Subcutaneous abdominal adipose tissue (tissue), 5 donors: ENCODE measurements around the gene C2orf78.
"Not testable (repeated sequence)": the region's sequence is repeated elsewhere in the genome, so short reads cannot be mapped to it uniquely, and the experiment has no call there.

Source experiments
- H3K27ac ChIP-seq: one replicate; pipeline ENCODE4 v1.7.0; 2013; ENCODE audit warnings: low read depth, mild to moderate bottlenecking, inconsistent platforms, low read length, moderate library complexity
- H3K27me3 ChIP-seq, 5 donors: one replicate each; pipeline ENCODE4 v1.7.0; 2013; ENCODE audit warnings: low read length in 5 of 5, inconsistent platforms in 1 of 5; ENCODE audit not compliant: control insufficient read depth in 5 of 5, insufficient read depth in 4 of 5
- H3K36me3 ChIP-seq, 5 donors: one replicate each; pipeline ENCODE4 v1.7.0; 2013; ENCODE audit warnings: low read length in 5 of 5; ENCODE audit not compliant: control insufficient read depth in 5 of 5, insufficient read depth in 5 of 5
- H3K4me1 ChIP-seq, 5 donors: one replicate each; pipeline ENCODE4 v1.7.0; 2013; ENCODE audit warnings: low read length in 5 of 5, mild to moderate bottlenecking in 3 of 5, moderate library complexity in 1 of 5; ENCODE audit not compliant: control insufficient read depth in 5 of 5, insufficient read depth in 5 of 5
- H3K4me3 ChIP-seq, 5 donors: one replicate each; pipeline ENCODE4 v1.7.0; 2013; ENCODE audit warnings: low read length in 5 of 5, low read depth in 1 of 5
- H3K9ac ChIP-seq, 5 donors: one replicate each; pipeline ENCODE4 v1.7.0; 2013; ENCODE audit warnings: low read length in 5 of 5, mild to moderate bottlenecking in 4 of 5, moderate library complexity in 3 of 5
- H3K9me3 ChIP-seq, 5 donors: one replicate each; pipeline ENCODE4 v1.7.0; 2013; ENCODE audit warnings: low read length in 5 of 5; ENCODE audit not compliant: control insufficient read depth in 5 of 5
- donor health status: healthy.
- donor health status: healthy.
- donor health status: healthy.
- donor health status: healthy.
- donor health status: healthy.

Gene C2orf78

DNA sequence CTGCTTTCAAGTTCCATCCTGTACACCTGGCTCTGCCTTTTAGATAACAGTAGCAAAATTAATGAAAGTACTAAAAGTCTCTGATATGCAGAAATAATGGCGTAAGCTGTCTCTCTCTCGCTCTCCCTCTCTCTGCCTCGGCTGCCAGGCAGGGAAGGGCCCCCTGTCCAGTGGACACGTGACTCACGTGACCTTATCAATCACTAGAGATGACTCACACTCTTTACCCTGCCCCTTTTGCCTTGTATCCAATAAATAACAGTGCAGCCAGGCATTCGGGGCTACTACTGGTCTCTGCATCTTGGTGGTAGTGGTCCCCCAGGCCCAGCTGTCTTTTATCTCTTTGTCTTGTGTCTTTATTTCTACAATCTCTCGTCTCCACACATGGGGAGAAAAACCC lies 29.7 kb upstream of the C2orf78 start:
- H3K4me3 ChIP-seq, H3K27me3 ChIP-seq, H3K27ac ChIP-seq, H3K4me1 ChIP-seq, H3K9me3 ChIP-seq, H3K9ac ChIP-seq: not testable (repeated sequence)
- peaks cover 0 to 51% (median 41%) of the 10 kb centered on the region in 5 donors for H3K36me3 ChIP-seq

DNA sequence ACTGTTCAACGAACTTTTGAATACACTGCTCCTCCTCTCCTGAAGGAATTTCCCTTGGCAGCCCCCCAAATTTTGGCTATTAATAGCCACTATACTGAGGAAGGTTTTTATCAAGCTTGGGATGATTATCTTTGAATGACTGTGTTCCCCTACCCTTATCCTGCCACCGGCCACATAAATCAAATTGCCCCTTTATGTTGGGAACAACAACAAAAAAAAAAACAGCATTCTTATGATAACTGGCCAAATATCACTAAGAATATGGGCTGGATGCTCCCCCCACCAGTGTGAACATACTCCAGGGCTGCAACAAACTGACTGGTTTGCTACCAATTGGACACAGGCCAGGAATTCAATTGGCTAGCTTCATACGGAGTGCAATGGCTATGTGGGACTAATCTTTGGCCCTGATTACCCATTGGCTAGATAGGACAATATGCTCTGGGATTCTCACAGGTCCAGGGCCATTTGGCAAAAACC lies 24.7 kb upstream of the C2orf78 start:
- Histone ChIP-seq H3K9ac (no peak overlapping the region), H3K36me3 (peaks cover 14 to 61% (median 37%) of the 10 kb centered on the region in 5 donors)

DNA sequence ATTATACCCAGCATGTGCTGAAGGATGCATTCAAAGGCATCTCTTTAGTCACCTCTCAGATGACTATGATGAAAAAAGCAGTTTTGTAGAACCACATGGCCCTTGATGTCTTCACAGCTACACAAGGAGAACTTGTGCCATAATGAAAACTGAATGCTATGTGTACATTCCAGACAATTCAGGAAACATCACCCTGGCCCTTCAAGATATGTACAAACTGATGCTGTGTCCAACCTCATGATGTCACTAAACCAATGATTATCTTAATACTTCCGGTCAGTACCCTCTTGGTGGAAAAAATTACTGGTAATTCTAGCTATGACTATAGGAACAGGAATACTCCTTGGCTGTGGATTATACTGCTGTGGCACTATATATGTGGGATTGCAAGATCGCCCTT lies 24.1 kb upstream of the C2orf78 start:
- Histone ChIP-seq H3K27me3 (no peaks in the 10 kb centered on the region), H3K9ac (no peak overlapping the region), H3K36me3 (peaks cover 16 to 67% (median 43%) of the 10 kb centered on the region in 5 donors), H3K9me3 (no peaks in the 10 kb centered on the region), H3K4me3 (no peak overlapping the region), H3K4me1 (peaks cover 8 to 17% (median 14%) of the 10 kb centered on the region in 5 donors), H3K27ac (no peak overlapping the region)

More for the DNA sequence above, 24.7 kb upstream of the C2orf78 start:
- no peak overlapping the region for H3K27ac ChIP-seq
- H3K27me3 ChIP-seq, result no peaks in the 10 kb centered on the region
- H3K4me1 ChIP-seq, result peaks cover 8 to 17% (median 14%) of the 10 kb centered on the region in 5 donors
- peaks cover 0 to under 1% (median 0%) of the 10 kb centered on the region in 5 donors for H3K9me3 ChIP-seq
- no peak overlapping the region for H3K4me3 ChIP-seq

DNA sequence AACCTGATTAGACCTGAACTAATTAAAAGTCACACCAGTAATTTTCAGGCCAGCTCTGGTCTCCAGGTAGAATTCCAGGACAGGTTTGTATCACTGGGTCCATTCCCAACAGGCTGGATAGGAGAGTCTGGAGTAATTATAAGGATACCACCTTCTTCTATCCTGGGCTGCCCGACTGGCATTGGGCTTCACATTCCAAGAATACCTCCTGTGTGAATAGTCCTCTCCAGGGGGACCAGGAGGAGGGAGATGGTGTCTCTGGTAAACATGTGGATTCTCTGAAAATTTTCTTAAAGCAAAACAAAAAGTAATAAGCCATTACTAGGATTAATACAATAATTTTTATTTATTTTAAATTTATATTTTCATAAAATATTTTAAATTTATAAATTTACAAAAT lies 21.4 kb upstream of the C2orf78 start:
- Histone ChIP-seq H3K36me3 (peaks cover 31 to 72% (median 51%) of the 10 kb centered on the region in 5 donors), H3K4me3 (no peak overlapping the region), H3K9ac (no peak overlapping the region), H3K27ac (no peak overlapping the region), H3K27me3 (no peaks in the 10 kb centered on the region), H3K9me3 (no peaks in the 10 kb centered on the region), H3K4me1 (peaks cover 8 to 16% (median 14%) of the 10 kb centered on the region in 5 donors)

DNA sequence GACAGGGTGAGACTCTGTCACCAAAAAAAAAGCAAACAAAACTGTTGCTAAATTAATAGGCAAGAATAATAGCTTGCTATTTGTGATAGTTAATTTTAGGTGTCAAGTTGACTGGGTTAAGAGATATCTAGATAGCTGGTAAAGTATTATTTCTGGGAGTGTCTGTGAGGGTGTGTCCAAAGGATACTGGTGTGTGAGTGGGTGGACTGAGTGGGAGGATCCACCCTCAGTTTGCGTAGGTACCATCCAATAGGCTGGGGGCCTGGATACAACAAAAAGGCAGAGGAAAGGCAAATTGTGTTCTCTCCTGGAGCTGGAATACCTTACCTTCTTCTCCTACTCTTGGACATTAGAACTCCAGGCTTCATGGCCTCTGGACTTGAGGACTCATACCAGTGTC lies 19.0 kb upstream of the C2orf78 start:
- Histone ChIP-seq H3K4me1 (peaks cover 0 to 3% (median 2%) of the 10 kb centered on the region in 5 donors), H3K4me3 (no peak overlapping the region), H3K9ac (no peak overlapping the region), H3K36me3 (peaks cover 47 to 88% (median 64%) of the 10 kb centered on the region in 5 donors), H3K27ac (no peak overlapping the region), H3K27me3 (no peaks in the 10 kb centered on the region), H3K9me3 (no peaks in the 10 kb centered on the region)

DNA sequence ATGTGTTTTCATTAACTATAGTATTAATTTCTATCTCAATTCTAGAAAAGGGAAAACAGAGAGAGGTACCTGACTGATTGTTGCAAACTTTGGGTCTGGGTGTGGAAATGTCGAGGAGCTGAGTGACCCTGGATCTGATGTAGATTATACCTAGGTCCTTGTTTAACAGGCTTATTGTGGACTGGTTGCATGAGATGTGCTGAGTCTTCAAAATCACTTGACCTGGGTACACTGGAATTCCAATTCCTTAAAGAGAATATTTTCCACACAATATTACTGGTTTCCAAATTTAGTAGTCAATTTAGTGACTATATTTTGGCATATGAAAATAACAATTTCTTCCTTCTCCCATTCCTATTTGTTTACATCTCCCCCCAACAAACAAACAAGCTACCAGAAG lies 17.6 kb upstream of the C2orf78 start:
- H3K9ac ChIP-seq, result no peak overlapping the region
- no peak overlapping the region for H3K4me3 ChIP-seq
- no peak overlapping the region for H3K27ac ChIP-seq
- H3K9me3 ChIP-seq, result no peaks in the 10 kb centered on the region
- H3K4me1 ChIP-seq, result no peaks in the 10 kb centered on the region
- no peaks in the 10 kb centered on the region for H3K27me3 ChIP-seq
- peaks cover 44 to 87% (median 51%) of the 10 kb centered on the region in 5 donors for H3K36me3 ChIP-seq

DNA sequence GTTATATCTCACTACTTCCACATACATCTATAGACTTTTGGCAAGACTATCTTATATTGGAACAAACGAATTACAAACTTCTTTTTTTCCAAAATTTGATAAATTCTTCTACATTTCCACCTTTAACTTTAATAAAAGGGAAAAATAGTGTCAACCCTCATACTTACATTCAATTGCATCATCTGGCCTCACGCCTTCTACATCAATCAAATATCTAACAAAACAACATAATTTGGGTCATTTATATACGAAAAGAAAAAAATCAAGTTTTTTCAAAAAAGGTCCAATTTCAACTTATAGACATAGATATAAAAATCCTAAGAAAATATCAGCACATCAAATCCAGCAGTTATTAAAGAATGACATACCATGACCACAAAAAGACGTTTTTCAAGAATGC lies 17.0 kb upstream of the C2orf78 start:
- Histone ChIP-seq H3K27me3 (no peaks in the 10 kb centered on the region), H3K36me3 (peaks cover 43 to 82% (median 51%) of the 10 kb centered on the region in 5 donors), H3K4me3 (no peak overlapping the region), H3K4me1 (no peaks in the 10 kb centered on the region), H3K27ac (no peak overlapping the region), H3K9ac (no peak overlapping the region), H3K9me3 (no peaks in the 10 kb centered on the region)

DNA sequence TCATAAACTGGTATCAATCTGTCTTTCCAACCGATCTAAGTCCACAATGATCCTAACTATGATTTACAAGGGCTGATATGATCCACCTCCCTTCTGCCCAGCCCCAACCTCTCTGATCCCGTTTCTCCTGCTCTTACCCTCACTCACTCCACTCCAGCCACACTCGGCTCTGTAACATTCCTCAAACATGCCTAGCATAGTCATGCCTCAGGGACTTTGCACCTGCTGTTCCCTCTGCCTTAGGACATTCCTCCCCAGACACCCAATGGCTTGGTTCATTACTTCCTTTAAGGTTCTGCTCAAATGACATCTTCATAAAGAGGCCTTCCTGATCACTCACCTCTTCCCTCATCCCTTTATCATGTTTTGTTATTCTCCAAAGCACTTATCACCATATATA lies 13.3 kb upstream of the C2orf78 start:
- H3K27me3 ChIP-seq, result no peaks in the 10 kb centered on the region
- H3K9me3 ChIP-seq, result no peaks in the 10 kb centered on the region
- H3K4me3 ChIP-seq, result no peak overlapping the region
- H3K4me1 ChIP-seq, result no peaks in the 10 kb centered on the region
- peaks cover 52 to 76% (median 58%) of the 10 kb centered on the region in 5 donors for H3K36me3 ChIP-seq
- H3K27ac ChIP-seq, result no peak overlapping the region
- H3K9ac ChIP-seq, result no peak overlapping the region

DNA sequence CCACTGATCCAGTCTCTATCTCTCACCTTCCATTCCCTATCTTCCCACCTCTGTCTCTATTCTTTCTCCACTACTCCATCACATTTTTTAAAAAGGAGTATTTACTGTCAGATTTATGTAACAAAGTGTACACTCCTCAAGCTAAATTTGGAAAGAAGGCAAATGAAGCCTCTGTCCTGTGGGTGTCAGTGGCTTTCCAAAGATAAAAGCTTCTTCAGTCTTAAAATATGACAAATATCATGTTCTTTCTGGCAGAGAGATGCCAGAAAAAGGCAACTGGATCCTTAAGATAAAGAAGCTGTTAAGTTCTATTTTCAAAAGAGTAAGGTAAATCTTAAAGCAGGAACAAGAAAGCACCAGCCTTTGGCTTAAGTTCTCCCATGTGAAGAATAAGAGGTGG lies 11.2 kb upstream of the C2orf78 start:
- no peak overlapping the region for H3K27ac ChIP-seq

DNA sequence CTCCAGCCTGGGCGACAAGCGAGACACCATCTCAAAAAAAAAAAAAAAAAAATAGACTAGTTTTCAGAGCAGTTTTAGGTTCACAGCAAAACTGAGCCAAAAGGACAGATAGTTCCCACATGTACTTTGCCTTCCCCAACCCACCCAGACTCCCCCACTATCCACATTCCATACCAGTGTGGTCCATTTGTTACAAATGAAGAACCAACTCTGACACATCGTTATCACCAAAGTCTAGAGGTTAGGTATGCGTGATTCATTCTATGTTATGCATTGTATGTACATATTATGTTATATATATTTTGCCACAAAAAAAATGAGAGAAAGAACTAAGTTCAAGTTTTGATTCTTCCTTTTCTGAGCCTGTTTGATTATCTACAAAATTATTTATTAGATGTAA lies 7.6 kb upstream of the C2orf78 start:
- Histone ChIP-seq H3K27ac (no peak overlapping the region), H3K9ac (no peak overlapping the region), H3K4me3 (no peak overlapping the region), H3K9me3 (no peaks in the 10 kb centered on the region), H3K36me3 (peaks cover 29 to 44% (median 40%) of the 10 kb centered on the region in 5 donors), H3K27me3 (no peaks in the 10 kb centered on the region), H3K4me1 (peaks cover 2 to 19% (median 15%) of the 10 kb centered on the region in 5 donors)

More for the DNA sequence above, 11.2 kb upstream of the C2orf78 start:
- H3K27me3 ChIP-seq, result no peaks in the 10 kb centered on the region
- H3K9ac ChIP-seq, result no peak overlapping the region
- no peaks in the 10 kb centered on the region for H3K9me3 ChIP-seq
- H3K4me1 ChIP-seq, result no peaks in the 10 kb centered on the region
- H3K4me3 ChIP-seq, result no peak overlapping the region
- H3K36me3 ChIP-seq, result peaks cover 44 to 75% (median 59%) of the 10 kb centered on the region in 5 donors
